Measurements from ENCODE around the gene FKRP.

FKRP gene

GRCh38 chr19:46733690-46734292 is 12.1 kb upstream of the FKRP start:
- no peaks in the 10 kb centered on the region for H3K4me1 ChIP-seq (ENCODE audit: insufficient read depth, low read length)
- no peaks in the 10 kb centered on the region for H3K27me3 ChIP-seq (ENCODE audit: insufficient read depth, low read length)
- 94% methylated on average over 11 of the region's 11 CpGs for WGBS
- H3K4me3 ChIP-seq (ENCODE audit: low read length), result no peak overlapping the region
- H3K36me3 ChIP-seq (ENCODE audit: insufficient read depth, low read length), result peaks cover 90% of the 10 kb centered on the region
- no peak overlapping the region for H3K27ac ChIP-seq (ENCODE audit: low read depth, low read length)
- H3K9ac ChIP-seq (ENCODE audit: low read depth, low read length), result no peak overlapping the region
- no peaks in the 10 kb centered on the region for H3K9me3 ChIP-seq (ENCODE audit: insufficient read depth, low read depth, low read length)

GRCh38 chr19:46736531-46737297 is 9.1 kb upstream of the FKRP start:
- no peak overlapping the region for H3K9ac ChIP-seq (ENCODE audit: low read depth, low read length)
- peaks cover 80% of the 10 kb centered on the region for H3K36me3 ChIP-seq (ENCODE audit: insufficient read depth, low read length)
- no peaks in the 10 kb centered on the region for H3K27me3 ChIP-seq (ENCODE audit: insufficient read depth, low read length)
- H3K4me3 ChIP-seq (ENCODE audit: low read length), result no peak overlapping the region
- 90% methylated on average over 22 of the region's 22 CpGs for WGBS
- no peaks in the 10 kb centered on the region for H3K9me3 ChIP-seq (ENCODE audit: insufficient read depth, low read depth, low read length)
- H3K27ac ChIP-seq (ENCODE audit: low read depth, low read length), result no peak overlapping the region
- H3K4me1 ChIP-seq (ENCODE audit: insufficient read depth, low read length), result no peaks in the 10 kb centered on the region

- WGBS, result 90% methylated on average over 7 of the region's 7 CpGs
- H3K27me3 ChIP-seq (ENCODE audit: insufficient read depth, low read length), result no peaks in the 10 kb centered on the region
- H3K27ac ChIP-seq (ENCODE audit: low read depth, low read length), result no peak overlapping the region
- H3K9me3 ChIP-seq (ENCODE audit: insufficient read depth, low read depth, low read length), result no peaks in the 10 kb centered on the region
- H3K4me1 ChIP-seq (ENCODE audit: insufficient read depth, low read length), result 0 out of 2 replicates have a peak, but pooled peaks cover 3% of the 10 kb centered on the region
- H3K9ac ChIP-seq (ENCODE audit: low read depth, low read length), result no peak overlapping the region
- no peak overlapping the region for H3K4me3 ChIP-seq (ENCODE audit: low read length)
- peaks cover 75% of the 10 kb centered on the region for H3K36me3 ChIP-seq (ENCODE audit: insufficient read depth, low read length)
Measured at GRCh38 chr19:46737298-46737654, 8.6 kb upstream of the FKRP start.

GRCh38 chr19:46737761-46738171 is 8.1 kb upstream of the FKRP start:
- H3K36me3 ChIP-seq (ENCODE audit: insufficient read depth, low read length), result peaks cover 70% of the 10 kb centered on the region
- 93% methylated on average over 19 of the region's 19 CpGs for WGBS
- H3K4me1 ChIP-seq (ENCODE audit: insufficient read depth, low read length), result 0 out of 2 replicates have a peak, but pooled peaks cover 3% of the 10 kb centered on the region
- no peaks in the 10 kb centered on the region for H3K27me3 ChIP-seq (ENCODE audit: insufficient read depth, low read length)
- no peak overlapping the region for H3K4me3 ChIP-seq (ENCODE audit: low read length)
- no peak overlapping the region for H3K9ac ChIP-seq (ENCODE audit: low read depth, low read length)
- no peak overlapping the region for H3K27ac ChIP-seq (ENCODE audit: low read depth, low read length)
- H3K9me3 ChIP-seq (ENCODE audit: insufficient read depth, low read depth, low read length), result no peaks in the 10 kb centered on the region

GRCh38 chr19:46739290-46739771 is 6.5 kb upstream of the FKRP start:
- H3K27ac ChIP-seq (ENCODE audit: low read depth, low read length), result no peak overlapping the region
- H3K4me1 ChIP-seq (ENCODE audit: insufficient read depth, low read length), result 0 out of 2 replicates have a peak, but pooled peaks cover 3% of the 10 kb centered on the region
- no peaks in the 10 kb centered on the region for H3K27me3 ChIP-seq (ENCODE audit: insufficient read depth, low read length)
- WGBS, result 93% methylated on average over 14 of the region's 14 CpGs
- H3K36me3 ChIP-seq (ENCODE audit: insufficient read depth, low read length), result peaks cover 57% of the 10 kb centered on the region
- no peaks in the 10 kb centered on the region for H3K9me3 ChIP-seq (ENCODE audit: insufficient read depth, low read depth, low read length)
- H3K4me3 ChIP-seq (ENCODE audit: low read length), result no peak overlapping the region
- no peak overlapping the region for H3K9ac ChIP-seq (ENCODE audit: low read depth, low read length)

GRCh38 chr19:46741447-46741846 is 4.4 kb upstream of the FKRP start:
- no peak overlapping the region for H3K4me3 ChIP-seq (ENCODE audit: low read length)
- no peaks in the 10 kb centered on the region for H3K9me3 ChIP-seq (ENCODE audit: insufficient read depth, low read depth, low read length)
- no peak overlapping the region for H3K27ac ChIP-seq (ENCODE audit: low read depth, low read length)
- 82% methylated on average over 17 of the region's 17 CpGs for WGBS
- H3K36me3 ChIP-seq (ENCODE audit: insufficient read depth, low read length), result peaks cover 41% of the 10 kb centered on the region
- H3K4me1 ChIP-seq (ENCODE audit: insufficient read depth, low read length), result peaks cover 10% of the 10 kb centered on the region; the same call in 1 of the 2 replicates
- H3K9ac ChIP-seq (ENCODE audit: low read depth, low read length), result no peak overlapping the region
- H3K27me3 ChIP-seq (ENCODE audit: insufficient read depth, low read length), result no peaks in the 10 kb centered on the region

GRCh38 chr19:46742926-46743480 is 2.9 kb upstream of the FKRP start:
- WGBS, result 84% methylated on average over 4 of the region's 4 CpGs

GRCh38 chr19:46744005-46744691 is 1.7 kb upstream of the FKRP start:
- Histone ChIP-seq H3K4me3 (ENCODE audit: low read length) (peak overlapping the region; percentile 99), H3K4me1 (ENCODE audit: insufficient read depth, low read length) (peaks cover 14% of the 10 kb centered on the region), H3K36me3 (ENCODE audit: insufficient read depth, low read length) (peaks cover 21% of the 10 kb centered on the region), H3K9ac (ENCODE audit: low read depth, low read length) (no peak overlapping the region), H3K27me3 (ENCODE audit: insufficient read depth, low read length) (no peaks in the 10 kb centered on the region), H3K9me3 (ENCODE audit: insufficient read depth, low read depth, low read length) (no peaks in the 10 kb centered on the region), H3K27ac (ENCODE audit: low read depth, low read length) (no peak overlapping the region)
- 91% methylated on average over 12 of the region's 12 CpGs for WGBS

More at GRCh38 chr19:46742926-46743480, 2.9 kb upstream of the FKRP start:
- Histone ChIP-seq H3K9me3 (ENCODE audit: insufficient read depth, low read depth, low read length) (no peaks in the 10 kb centered on the region), H3K4me1 (ENCODE audit: insufficient read depth, low read length) (peaks cover 14% of the 10 kb centered on the region), H3K36me3 (ENCODE audit: insufficient read depth, low read length) (peaks cover 26% of the 10 kb centered on the region), H3K4me3 (ENCODE audit: low read length) (no peak overlapping the region), H3K9ac (ENCODE audit: low read depth, low read length) (no peak overlapping the region), H3K27ac (ENCODE audit: low read depth, low read length) (no peak overlapping the region), H3K27me3 (ENCODE audit: insufficient read depth, low read length) (no peaks in the 10 kb centered on the region)

GRCh38 chr19:46745030-46745429 is 827 bp upstream of the FKRP start:
- H3K27me3 ChIP-seq (ENCODE audit: insufficient read depth, low read length), result no peaks in the 10 kb centered on the region
- H3K9me3 ChIP-seq (ENCODE audit: insufficient read depth, low read depth, low read length), result no peaks in the 10 kb centered on the region
- H3K9ac ChIP-seq (ENCODE audit: low read depth, low read length), result peak overlapping the region; percentile 97
- H3K36me3 ChIP-seq (ENCODE audit: insufficient read depth, low read length), result peaks cover 16% of the 10 kb centered on the region
- 42% methylated on average over 8 of the region's 8 CpGs for WGBS
- peaks cover 14% of the 10 kb centered on the region for H3K4me1 ChIP-seq (ENCODE audit: insufficient read depth, low read length)
- H3K27ac ChIP-seq (ENCODE audit: low read depth, low read length), result no peak overlapping the region
- H3K4me3 ChIP-seq (ENCODE audit: low read length), result peak overlapping the region; percentile 99

- H3K36me3 ChIP-seq (ENCODE audit: insufficient read depth, low read length), result peaks cover 20% of the 10 kb centered on the region
- H3K27ac ChIP-seq (ENCODE audit: low read depth, low read length), result peak within 1 kb of the TSS; percentile 93
- H3K4me1 ChIP-seq (ENCODE audit: insufficient read depth, low read length), result peaks cover 14% of the 10 kb centered on the region
- H3K9me3 ChIP-seq (ENCODE audit: insufficient read depth, low read depth, low read length), result no peaks in the 10 kb centered on the region
- 1% methylated on average over 71 of the region's 74 CpGs for WGBS
- peak within 1 kb of the TSS; percentile 97 for H3K9ac ChIP-seq (ENCODE audit: low read depth, low read length)
- H3K4me3 ChIP-seq (ENCODE audit: low read length), result peak within 1 kb of the TSS; percentile 99
- no peaks in the 10 kb centered on the region for H3K27me3 ChIP-seq (ENCODE audit: insufficient read depth, low read length)
Measured at GRCh38 chr19:46746281-46747057, 612 bp downstream of the FKRP start, which contains the start of gene STRN4. Gene STRN4, minus strand, starts transcription at chr19:46746450. Its CDS starts 20 bp downstream, at chr19:46746430.

Measured in HUES64 (cell line).